Right hindlimb (tissue), 1 donor: ENCODE results near the gene TACR1.
"Not testable (repeated sequence)": the region's sequence is repeated elsewhere in the genome, so short reads cannot be mapped to it uniquely, and the experiment has no call there.

ENCODE experiments used
- DNase-seq: peaks from one replicate; pipeline ENCODE4 v3.0.0-alpha.2; 2018

The TACR1 gene

GRCh38 chr2:75194184-75194868, 5.0 kb downstream of the TACR1 start:
- DNase-seq, result no peak

GRCh38 chr2:75192496-75192895, 6.8 kb downstream of the TACR1 start:
- no peak for DNase-seq

GRCh38 chr2:75190271-75190990, 8.9 kb downstream of the TACR1 start:
- no peak for DNase-seq

GRCh38 chr2:75186821-75187220, 12.5 kb downstream of the TACR1 start:
- peak; percentile 57 for DNase-seq

GRCh38 chr2:75182606-75183005, 16.7 kb downstream of the TACR1 start:
- DNase-seq, result no peak

- no peak for DNase-seq
Observed at GRCh38 chr2:75180476-75180875, 18.8 kb downstream of the TACR1 start.

GRCh38 chr2:75177427-75177826, 21.9 kb downstream of the TACR1 start:
- no peak for DNase-seq

- DNase-seq, result no peak
Observed at GRCh38 chr2:75175456-75175855, 23.9 kb downstream of the TACR1 start.

- DNase-seq, result no peak
Observed at GRCh38 chr2:75174981-75175380, 24.3 kb downstream of the TACR1 start.

- no peak for DNase-seq
Observed at GRCh38 chr2:75174519-75174918, 24.8 kb downstream of the TACR1 start.

GRCh38 chr2:75173740-75174139, 25.6 kb downstream of the TACR1 start:
- DNase-seq, result no peak

- not testable (repeated sequence) for DNase-seq
Observed at GRCh38 chr2:75171423-75171822, 27.9 kb downstream of the TACR1 start.

GRCh38 chr2:75170889-75171288, 28.4 kb downstream of the TACR1 start:
- DNase-seq, result no peak

- no peak for DNase-seq
Observed at GRCh38 chr2:75168186-75168585, 31.1 kb downstream of the TACR1 start.

GRCh38 chr2:75166491-75166890, 32.8 kb downstream of the TACR1 start:
- DNase-seq, result no peak

GRCh38 chr2:75162897-75163296, 36.4 kb downstream of the TACR1 start:
- DNase-seq, result no peak

GRCh38 chr2:75162259-75162658, 37.1 kb downstream of the TACR1 start:
- DNase-seq, result no peak

- DNase-seq, result no peak
Observed at GRCh38 chr2:75157435-75157834, 41.9 kb downstream of the TACR1 start.

GRCh38 chr2:75155115-75155514, 44.2 kb downstream of the TACR1 start:
- DNase-seq, result no peak

- no peak for DNase-seq
Observed at GRCh38 chr2:75153221-75153620, 46.1 kb downstream of the TACR1 start.

GRCh38 chr2:75152243-75152642, 47.1 kb downstream of the TACR1 start:
- DNase-seq, result not testable (repeated sequence)

GRCh38 chr2:75147884-75148283, 51.4 kb downstream of the TACR1 start:
- DNase-seq, result not testable (repeated sequence)

- DNase-seq, result no peak
Observed at GRCh38 chr2:75146606-75147332, 52.6 kb downstream of the TACR1 start.

- DNase-seq, result not testable (repeated sequence)
Observed at GRCh38 chr2:75146221-75146605, 53.1 kb downstream of the TACR1 start.
